HG03045 (cell line): ENCODE results near the gene TM2D1.

ENCODE experiments used
- ATAC-seq: cut with Tn5 transposase; IDR thresholded peaks from one replicate; pipeline ENCODE4 v1.9.1; 2021; ENCODE audit warnings: mild to moderate bottlenecking, moderate library complexity; ENCODE audit not compliant: unreplicated experiment

TM2D1 gene

DNA sequence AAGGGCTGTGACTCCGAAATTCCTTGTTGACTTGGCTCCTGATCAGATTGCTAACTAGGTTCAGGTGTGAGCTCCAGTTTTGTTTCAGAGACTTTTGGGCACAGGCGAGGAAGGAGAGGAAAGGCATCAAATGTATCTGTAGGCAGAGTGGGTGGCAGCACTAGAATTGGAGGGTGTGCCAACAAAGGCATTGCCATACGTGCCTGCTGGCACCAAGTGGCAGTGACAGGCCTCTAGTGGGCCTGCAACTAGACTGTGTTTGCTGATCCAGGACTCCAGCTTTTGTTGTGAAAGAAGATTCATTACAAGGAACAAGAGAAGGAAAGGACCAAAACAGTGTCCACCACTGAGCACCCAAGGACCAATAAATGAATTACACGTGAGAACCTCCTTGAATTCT, 79.5 kb downstream of the TM2D1 start:
- no peak for ATAC-seq

DNA sequence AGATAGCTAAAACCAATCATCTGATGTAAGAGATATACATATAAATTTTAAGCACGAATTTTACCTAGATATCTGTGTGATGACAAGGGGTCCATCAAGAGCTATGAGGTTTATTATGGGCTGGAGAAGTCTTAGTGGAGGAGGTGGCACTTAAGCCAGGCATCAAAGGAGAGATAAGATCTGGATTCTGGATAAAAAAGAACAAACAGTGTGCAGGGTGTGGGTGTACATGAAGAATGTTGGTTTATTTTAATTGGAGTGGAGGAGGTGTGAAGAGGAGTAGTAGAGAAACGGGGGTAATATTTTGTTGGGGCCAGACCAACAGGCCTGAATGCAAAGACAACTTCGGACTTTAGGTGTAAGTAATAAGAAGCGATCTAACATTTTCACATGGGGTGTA, 80.6 kb downstream of the TM2D1 start:
- ATAC-seq: no peak

DNA sequence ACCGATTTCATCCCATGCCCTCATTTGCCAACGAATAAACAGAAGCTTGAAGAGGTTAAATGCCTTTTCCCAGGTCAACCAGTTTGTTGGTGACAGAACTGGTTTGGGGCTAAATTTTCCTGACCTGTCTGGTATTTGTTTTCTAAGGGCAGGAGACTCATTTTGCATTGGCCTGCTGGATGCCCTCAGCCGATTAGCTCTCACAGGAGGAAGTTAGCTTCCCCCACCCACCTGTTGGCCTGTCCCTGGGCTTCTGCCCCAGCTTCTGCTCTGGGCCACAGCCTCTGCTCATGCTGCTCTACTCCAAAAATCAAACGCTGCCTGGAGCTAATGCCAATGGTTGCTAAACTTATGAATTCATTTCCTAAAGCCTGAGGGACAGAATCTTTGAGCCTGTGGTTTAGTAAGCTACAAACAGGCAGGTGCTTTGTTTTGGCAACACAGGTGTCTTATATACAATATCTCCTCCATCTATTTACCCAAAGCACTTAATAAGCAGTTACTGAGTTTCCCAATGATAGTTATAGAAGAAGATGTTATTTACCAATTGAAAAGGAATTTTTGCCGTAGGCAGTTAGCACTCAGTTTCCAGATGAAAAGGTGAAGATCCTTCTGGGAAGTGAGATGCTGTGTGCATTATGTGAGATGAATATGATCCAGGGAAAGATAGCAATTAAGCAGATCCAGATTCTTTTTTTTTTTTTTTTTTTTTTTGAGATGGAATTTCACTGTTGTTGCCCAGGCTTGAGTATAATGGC, 82.3 kb downstream of the TM2D1 start:
- ATAC-seq: no peak

DNA sequence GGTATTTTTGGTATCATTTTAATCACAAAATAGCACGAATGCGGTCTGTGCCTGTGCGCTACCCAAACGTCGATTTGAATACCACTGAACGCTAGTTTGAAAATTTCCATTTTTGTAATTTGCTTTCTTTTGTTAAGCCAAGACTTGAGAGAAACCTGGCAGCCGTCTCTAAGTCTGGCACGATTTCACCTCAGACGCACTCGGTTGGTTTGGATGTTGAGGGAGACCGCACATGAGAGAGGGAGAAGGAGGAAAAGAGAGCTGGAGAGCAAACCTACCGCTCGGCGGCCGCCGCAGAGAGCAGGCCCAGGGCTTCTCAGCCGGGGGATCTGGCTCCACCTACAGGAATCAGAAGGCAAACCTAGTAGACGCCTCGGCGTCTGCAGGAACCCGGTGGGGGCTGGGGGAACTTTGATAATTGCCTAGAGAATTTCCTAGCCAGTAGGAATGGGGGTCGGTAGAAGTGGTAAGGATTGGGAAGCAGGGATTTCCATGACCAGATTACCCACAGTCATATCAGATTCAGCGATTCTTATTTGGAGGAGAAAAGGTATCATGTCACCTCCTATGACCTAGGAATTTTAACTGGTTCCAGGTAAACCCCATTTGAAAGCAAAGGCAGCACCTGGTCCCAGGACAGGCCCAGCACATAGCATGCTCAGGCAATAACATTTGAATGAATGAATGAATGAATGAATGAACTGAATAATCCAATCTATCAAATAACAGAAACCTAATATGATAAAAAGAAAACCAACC, 83.2 kb downstream of the TM2D1 start:
- ATAC-seq: peak; percentile 87

DNA sequence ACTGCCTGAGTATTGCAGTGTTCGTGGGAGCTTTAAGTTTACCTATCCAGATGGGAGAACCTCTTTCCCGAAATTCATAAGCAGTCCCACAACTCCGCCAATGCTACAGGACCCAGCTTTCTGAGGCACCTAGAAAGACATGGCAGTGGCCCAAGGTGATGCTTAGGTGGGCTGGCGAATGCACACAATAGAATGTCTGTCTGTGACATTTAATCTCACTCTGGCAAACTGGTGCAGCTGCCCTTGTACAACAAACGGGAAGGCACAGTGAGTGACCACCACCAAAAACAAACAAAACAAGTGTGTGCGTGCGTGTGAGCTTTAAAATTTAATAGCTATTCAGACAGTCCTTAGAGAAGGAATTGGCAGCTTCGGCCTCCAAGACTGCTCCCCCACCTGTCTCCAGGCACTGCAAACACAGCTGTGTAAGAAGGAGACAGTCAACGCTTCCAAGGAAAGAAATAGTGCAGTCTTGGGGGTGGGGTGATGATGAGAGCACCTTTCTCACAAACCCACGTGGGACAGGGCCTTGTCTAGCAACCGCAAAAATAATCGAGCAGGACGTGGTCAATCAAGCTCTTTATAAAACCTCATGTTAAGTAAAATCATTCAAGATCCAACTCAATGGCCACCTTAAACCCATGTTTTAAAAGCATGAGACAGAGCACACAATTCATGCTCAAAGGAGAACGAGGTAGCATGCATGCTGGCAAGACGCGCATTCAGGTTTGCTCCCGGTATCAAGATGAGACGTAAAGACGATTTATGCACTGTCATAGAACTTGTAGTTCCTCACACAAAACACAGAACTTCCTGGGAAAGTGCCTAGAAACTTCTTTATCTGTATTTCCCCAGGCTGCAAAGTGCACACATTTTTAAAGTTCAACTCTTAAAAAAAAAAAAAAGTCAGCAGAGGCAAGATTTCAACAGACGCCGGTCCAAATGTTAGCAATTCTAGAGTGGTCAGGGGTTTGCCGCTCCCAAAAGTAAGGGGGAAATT, 84.1 kb downstream of the TM2D1 start:
- ATAC-seq: no peak

DNA sequence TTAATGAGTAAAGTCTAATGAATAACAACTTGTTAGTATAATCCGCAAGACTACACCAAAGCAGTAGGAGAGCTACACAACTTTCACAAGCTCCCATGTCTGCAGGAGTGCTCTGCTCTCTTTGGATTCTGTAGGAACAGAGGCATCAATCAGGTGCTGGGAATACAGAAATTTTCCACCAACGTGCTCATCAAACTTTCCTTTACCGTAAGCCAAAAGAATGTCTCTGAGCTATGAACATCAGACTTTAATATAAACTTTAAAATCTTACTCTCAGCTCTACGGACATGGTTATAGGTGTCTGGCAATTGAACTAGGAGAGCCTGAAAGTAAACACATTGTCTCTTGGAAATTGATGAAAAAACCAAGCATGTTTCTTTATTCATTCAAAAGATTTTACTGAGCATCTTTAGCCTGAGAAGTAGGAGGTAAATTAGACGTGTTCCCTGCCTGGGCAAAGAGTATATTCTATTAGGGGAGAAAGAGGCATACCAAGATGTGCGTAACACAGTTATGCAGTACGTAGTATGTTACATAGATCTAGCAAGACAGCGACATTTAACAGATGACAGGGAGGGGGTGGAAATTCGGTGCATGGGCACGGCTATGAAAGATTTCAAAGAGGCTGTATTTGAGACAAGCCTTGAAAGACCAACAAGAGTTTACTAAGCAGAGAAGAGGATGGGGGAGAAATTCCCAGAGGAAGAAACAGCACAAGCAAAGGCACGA, 85.2 kb downstream of the TM2D1 start:
- ATAC-seq: no peak

DNA sequence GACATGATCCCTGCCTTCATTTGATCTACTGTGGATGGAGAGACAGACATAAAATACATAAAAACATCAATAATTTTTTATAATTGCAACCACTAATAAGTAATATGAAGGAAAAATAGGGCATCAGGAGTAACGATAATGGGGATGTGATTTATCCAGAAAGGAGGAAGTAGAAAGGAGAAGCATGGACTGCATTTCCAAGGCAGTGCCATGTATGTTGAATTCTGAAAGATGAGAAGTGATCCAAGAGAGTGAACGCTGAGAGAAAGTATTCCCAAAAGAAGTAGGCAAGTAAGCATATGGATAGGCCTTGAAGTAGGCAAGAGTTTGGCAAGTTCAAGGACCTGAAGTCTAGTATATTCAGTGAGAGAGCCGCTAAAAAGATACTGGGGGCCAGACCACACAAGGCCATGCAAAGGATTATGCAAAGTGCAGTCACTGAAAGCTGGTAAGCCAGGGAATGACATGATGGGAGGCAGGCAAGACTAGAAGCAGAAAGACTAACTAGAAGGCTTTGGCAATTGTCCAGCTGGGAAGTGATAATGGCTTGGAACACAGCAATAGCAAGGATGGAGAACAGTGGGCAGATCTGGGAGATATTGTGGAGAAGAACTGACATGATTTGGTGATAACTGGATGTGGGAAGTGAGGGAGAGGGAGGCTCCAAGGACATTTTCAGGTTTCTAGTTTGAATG, 85.9 kb downstream of the TM2D1 start:
- ATAC-seq: no peak

DNA sequence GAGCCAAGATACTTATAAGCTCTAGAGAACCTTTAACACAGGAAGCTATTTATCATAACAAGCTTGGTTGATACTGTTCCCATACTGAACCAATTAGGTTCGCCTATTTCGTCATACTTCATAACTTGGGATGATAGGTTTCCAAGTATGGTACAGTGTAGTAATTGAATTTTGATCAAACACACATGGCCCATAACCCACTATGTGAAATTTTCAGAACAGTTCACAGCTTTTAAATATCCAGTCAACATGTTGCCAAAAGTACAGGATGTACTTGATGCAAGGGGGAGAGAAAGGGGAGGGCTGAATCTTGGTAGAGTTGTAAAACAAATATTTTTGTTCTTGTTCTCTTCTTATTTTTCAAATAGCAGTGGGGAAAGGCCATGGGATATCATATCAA, 86.6 kb downstream of the TM2D1 start:
- no peak for ATAC-seq

DNA sequence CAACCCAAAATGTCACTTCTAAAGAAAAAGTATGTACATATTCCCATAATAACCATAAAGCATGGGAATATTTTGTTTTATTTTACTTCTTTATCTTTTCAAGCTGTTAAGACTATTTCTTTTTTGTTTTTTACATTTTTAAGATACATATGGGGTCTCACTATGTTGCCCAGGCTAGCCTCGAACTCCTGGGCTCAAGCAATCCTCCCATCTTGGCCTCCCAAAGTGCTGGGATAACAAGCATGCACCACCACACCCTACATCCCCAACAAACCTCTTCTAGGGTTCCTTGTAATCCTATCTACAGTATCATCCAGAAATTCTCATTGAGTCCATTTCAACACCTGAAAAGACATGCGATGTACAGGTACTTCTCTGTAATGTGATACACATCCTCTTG, 87.5 kb downstream of the TM2D1 start:
- no peak for ATAC-seq

DNA sequence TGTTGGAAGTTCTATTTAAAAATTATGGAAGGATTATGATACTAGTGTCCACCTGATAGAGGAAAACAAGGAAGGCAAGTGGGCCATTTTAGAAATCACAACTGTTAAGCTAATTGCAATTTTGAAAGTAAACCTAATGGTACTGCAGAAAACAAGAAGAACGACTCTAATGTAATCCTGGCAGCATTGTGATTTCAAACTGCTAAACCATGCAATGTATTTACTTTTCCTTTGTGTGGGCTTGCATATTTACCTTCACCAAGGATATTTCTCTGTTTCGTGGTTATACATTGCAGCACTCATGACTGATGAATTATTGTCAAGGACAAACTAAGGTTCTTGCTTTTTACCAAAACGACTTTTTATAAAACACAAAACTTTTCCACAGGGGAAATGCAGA, 88.1 kb downstream of the TM2D1 start:
- no peak for ATAC-seq

DNA sequence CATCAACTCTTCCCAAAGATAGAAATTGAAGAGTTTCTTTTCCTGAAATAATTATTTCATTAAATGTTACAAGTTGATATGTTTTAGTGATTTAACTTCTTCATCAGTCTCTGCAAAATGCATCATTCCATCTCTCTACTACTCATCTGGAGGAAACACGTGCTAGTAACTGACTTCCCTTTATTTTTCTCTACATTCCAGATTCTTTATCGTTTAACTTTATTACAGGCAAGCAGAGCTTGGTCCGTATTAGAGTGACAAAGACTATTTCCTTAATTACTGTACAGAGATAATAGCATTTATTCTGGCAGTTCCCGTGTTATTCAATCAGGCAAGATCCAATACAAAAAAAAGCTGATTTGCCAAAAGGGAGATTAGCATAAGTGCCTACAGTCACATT, 88.6 kb downstream of the TM2D1 start:
- no peak for ATAC-seq

DNA sequence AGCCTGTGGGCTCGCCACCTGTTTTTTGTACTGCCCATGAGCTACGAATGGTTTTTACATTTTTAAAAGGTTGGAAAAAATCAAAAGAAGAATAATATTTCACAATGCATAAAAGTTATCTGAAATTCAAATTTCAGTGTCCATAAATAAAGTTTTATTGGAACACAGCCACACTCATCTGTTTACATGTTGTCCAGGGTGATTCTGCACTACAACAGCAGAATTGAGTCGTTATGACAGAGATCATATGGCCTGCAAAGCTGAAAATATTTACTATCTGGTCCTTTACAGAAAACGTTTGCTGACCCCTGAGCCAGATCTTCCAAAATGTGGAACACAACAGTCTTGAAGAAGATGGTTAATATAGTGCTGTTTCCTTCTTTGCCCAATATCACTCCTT, 89.4 kb downstream of the TM2D1 start:
- ATAC-seq: no peak

DNA sequence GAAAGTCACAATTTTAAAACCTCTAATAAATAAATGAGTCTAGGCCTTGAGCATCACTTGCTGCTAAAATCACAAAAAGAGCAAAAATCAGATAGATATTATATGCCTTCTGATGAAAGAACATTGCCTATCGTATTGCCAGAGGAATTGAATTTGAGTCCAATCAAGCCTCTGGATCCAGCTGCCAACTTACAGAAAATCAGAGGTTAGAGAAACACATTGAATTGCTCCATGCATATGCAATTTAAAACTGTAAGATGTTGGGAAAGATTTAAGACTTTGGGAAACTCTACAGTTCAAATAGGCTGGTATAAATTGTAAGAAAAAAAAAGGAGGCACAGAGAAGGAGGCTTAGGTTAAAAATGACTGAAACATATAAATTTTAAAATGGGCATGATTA, 93.5 kb downstream of the TM2D1 start:
- ATAC-seq: no peak
